ENCODE measurements around the gene AK1.

DNA sequence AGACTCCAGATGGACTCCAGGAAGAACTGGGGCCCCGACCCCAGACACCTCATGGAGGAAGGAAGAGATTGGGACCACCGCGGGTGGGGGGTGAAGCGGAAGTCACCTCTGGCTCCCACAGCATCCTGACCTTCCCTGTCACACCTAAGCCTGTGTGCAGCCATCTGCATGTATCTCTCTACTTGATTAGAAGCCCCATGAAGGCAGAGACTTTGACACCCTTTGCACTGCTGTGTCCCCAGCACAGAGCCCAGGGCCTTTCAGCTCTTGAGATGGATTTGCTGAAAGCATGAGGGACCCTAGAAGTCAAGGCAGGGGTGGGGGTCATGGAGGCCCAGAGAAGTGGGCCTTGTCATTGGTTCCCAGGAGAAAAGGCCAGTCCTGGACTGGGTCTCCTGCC is 20.2 kb downstream of the AK1 start:
- TF ChIP-seq EZH2 (IDR thresholded peaks at IDR 0.05; ENCODE audit: borderline replicate concordance, low read depth, low read length, poor library complexity, severe bottlenecking) (no peak), CTCF (conservative IDR thresholded peaks at IDR 0.05; ENCODE audit: low read depth, low read length) (no peak)
